ENCODE results near the gene ACBD6. TPM values are rescaled to one million over a fixed set of nuclear protein-coding genes. Genes with fewer than 3 reads are reported as not detected.

ACBD6 gene
- total and polyA plus RNA-seq, 5 donors = 22.1 to 28.9 (median 24.0) TPM

- Histone ChIP-seq H3K9me3 (ENCODE audit: control insufficient read depth, low read length) (no peaks in the 10 kb centered on the region), H3K4me3 (ENCODE audit: low read length) (no peak overlapping the region), H3K4me1 (ENCODE audit: control insufficient read depth, insufficient read depth, low read length) (peaks cover under 1% of the 10 kb centered on the region), H3K27ac (ENCODE audit: low read length) (no peak overlapping the region), H3K27me3 (ENCODE audit: control insufficient read depth, insufficient read depth) (no peaks in the 10 kb centered on the region)
- DNase-seq (no peak), ATAC-seq (peak in 1 of 2 donors; percentile 27)
- WGBS = 31% methylated on average over 5 of the region's 5 CpGs
- intact Hi-C loops (cut with DNase I) = loop anchor here in 1 of 4 donors (5.0 kb wide), 1 partner anchor 645 kb away; no protein-coding TSS in a partner anchor
Observed at GRCh38 chr1:180527101-180527669, 24.8 kb upstream of the ACBD6 start.

GRCh38 chr1:180525715-180526039, 23.3 kb upstream of the ACBD6 start:
- no peak for ATAC-seq
- H3K27ac ChIP-seq (ENCODE audit: low read length) = no peak overlapping the region
- peaks cover 3% of the 10 kb centered on the region for H3K4me1 ChIP-seq (ENCODE audit: control insufficient read depth, insufficient read depth, low read length)
- no peak for DNase-seq
- H3K9me3 ChIP-seq (ENCODE audit: control insufficient read depth, low read length) = no peaks in the 10 kb centered on the region
- H3K27me3 ChIP-seq (ENCODE audit: control insufficient read depth, insufficient read depth) = no peaks in the 10 kb centered on the region
- WGBS = 19% methylated on average over 2 of the region's 2 CpGs
- intact Hi-C loops (cut with DNase I) = loop anchor here in 1 of 4 donors (5.0 kb wide), 1 partner anchor 647 kb away; no protein-coding TSS in a partner anchor
- H3K4me3 ChIP-seq (ENCODE audit: low read length) = no peak overlapping the region

- WGBS = 63% methylated on average over 7 of the region's 7 CpGs
- Histone ChIP-seq H3K27me3 (ENCODE audit: control insufficient read depth, insufficient read depth) (no peaks in the 10 kb centered on the region), H3K27ac (ENCODE audit: low read length) (no peak overlapping the region), H3K4me3 (ENCODE audit: low read length) (no peak overlapping the region), H3K4me1 (ENCODE audit: control insufficient read depth, insufficient read depth, low read length) (peaks cover 4% of the 10 kb centered on the region), H3K9me3 (ENCODE audit: control insufficient read depth, low read length) (no peaks in the 10 kb centered on the region)
- intact Hi-C loops (cut with DNase I) = loop anchor here in 2 of 4 donors (5.0 kb wide), 2 partner anchors 337 to 647 kb away; no protein-coding TSS in a partner anchor
- DNase-seq (no peak), ATAC-seq (no peak)
Observed at GRCh38 chr1:180524915-180525714, 22.7 kb upstream of the ACBD6 start.

- Histone ChIP-seq H3K9me3 (ENCODE audit: control insufficient read depth, low read length) (no peaks in the 10 kb centered on the region), H3K4me1 (ENCODE audit: control insufficient read depth, insufficient read depth, low read length) (peaks cover 7% of the 10 kb centered on the region), H3K4me3 (ENCODE audit: low read length) (no peak overlapping the region), H3K27me3 (ENCODE audit: control insufficient read depth, insufficient read depth) (no peaks in the 10 kb centered on the region), H3K27ac (ENCODE audit: low read length) (no peak overlapping the region)
- DNase-seq = no peak
- intact Hi-C loops (cut with DNase I) = loop anchor here in 1 of 4 donors (5.0 kb wide), 1 partner anchor 338 kb away; no protein-coding TSS in a partner anchor
- WGBS = 72% methylated on average over 7 of the region's 7 CpGs
- no peak for ATAC-seq
Observed at GRCh38 chr1:180524160-180524914, 22.0 kb upstream of the ACBD6 start.

GRCh38 chr1:180522213-180522515, 19.8 kb upstream of the ACBD6 start:
- WGBS = 36% methylated on average over 7 of the region's 7 CpGs
- Histone ChIP-seq H3K4me3 (ENCODE audit: low read length) (no peak overlapping the region), H3K27me3 (ENCODE audit: control insufficient read depth, insufficient read depth) (no peaks in the 10 kb centered on the region), H3K9me3 (ENCODE audit: control insufficient read depth, low read length) (no peaks in the 10 kb centered on the region), H3K4me1 (ENCODE audit: control insufficient read depth, insufficient read depth, low read length) (peaks cover 7% of the 10 kb centered on the region), H3K27ac (ENCODE audit: low read length) (peak overlapping the region; percentile 9)
- DNase-seq (no peak), ATAC-seq (peak in 1 of 2 donors; percentile 21)
- intact Hi-C loops (cut with DNase I) = loop anchor here in 1 of 4 donors (5.0 kb wide), 1 partner anchor 340 kb away; no protein-coding TSS in a partner anchor

- Histone ChIP-seq H3K4me3 (ENCODE audit: low read length) (no peak overlapping the region), H3K9me3 (ENCODE audit: control insufficient read depth, low read length) (no peaks in the 10 kb centered on the region), H3K27ac (ENCODE audit: low read length) (peak overlapping the region; percentile 9), H3K4me1 (ENCODE audit: control insufficient read depth, insufficient read depth, low read length) (peaks cover 7% of the 10 kb centered on the region), H3K27me3 (ENCODE audit: control insufficient read depth, insufficient read depth) (no peaks in the 10 kb centered on the region)
- ATAC-seq (no peak), DNase-seq (no peak)
- intact Hi-C loops (cut with DNase I) = loop anchor here in 1 of 4 donors (5.0 kb wide), 1 partner anchor 341 kb away; no protein-coding TSS in a partner anchor
- WGBS = 58% methylated on average over 9 of the region's 9 CpGs
Observed at GRCh38 chr1:180521474-180522212, 19.3 kb upstream of the ACBD6 start.

- ATAC-seq = peak in 1 of 2 donors; percentile 36
- WGBS = 42% methylated on average over 4 of the region's 4 CpGs
Observed at GRCh38 chr1:180519846-180520245, 17.5 kb upstream of the ACBD6 start.

GRCh38 chr1:180515857-180516388, 13.5 kb upstream of the ACBD6 start:
- DNase-seq (peak in 2 of 3 donors; percentile 51 to 57), ATAC-seq (peak; percentile 96 to 97)
- WGBS = 11% methylated on average over 8 of the region's 8 CpGs
- Histone ChIP-seq H3K27ac (ENCODE audit: low read length) (no peak overlapping the region), H3K4me3 (ENCODE audit: low read length) (no peak overlapping the region), H3K27me3 (ENCODE audit: control insufficient read depth, insufficient read depth) (no peaks in the 10 kb centered on the region), H3K4me1 (ENCODE audit: control insufficient read depth, insufficient read depth, low read length) (peaks cover 3% of the 10 kb centered on the region), H3K9me3 (ENCODE audit: control insufficient read depth, low read length) (no peaks in the 10 kb centered on the region)
- intact Hi-C loops (cut with DNase I) = loop anchor here in 3 of 4 donors (5.0 kb wide), 2 partner anchors 346 to 651 kb away; no protein-coding TSS in a partner anchor

More at GRCh38 chr1:180519846-180520245, 17.5 kb upstream of the ACBD6 start:
- no peak for DNase-seq
- H3K27me3 ChIP-seq (ENCODE audit: control insufficient read depth, insufficient read depth) = no peaks in the 10 kb centered on the region
- H3K4me1 ChIP-seq (ENCODE audit: control insufficient read depth, insufficient read depth, low read length) = peaks cover 7% of the 10 kb centered on the region
- H3K27ac ChIP-seq (ENCODE audit: low read length) = peak overlapping the region; percentile 53
- no peaks in the 10 kb centered on the region for H3K9me3 ChIP-seq (ENCODE audit: control insufficient read depth, low read length)
- intact Hi-C loops (cut with DNase I) = loop anchor here in 3 of 4 donors (5.0 kb wide), 2 partner anchors 342 to 647 kb away; no protein-coding TSS in a partner anchor
- no peak overlapping the region for H3K4me3 ChIP-seq (ENCODE audit: low read length)

- intact Hi-C loops (cut with DNase I) = loop anchor here in 3 of 4 donors (5.0 kb wide), 2 partner anchors 347 to 652 kb away; no protein-coding TSS in a partner anchor
- H3K27me3 ChIP-seq (ENCODE audit: control insufficient read depth, insufficient read depth) = no peaks in the 10 kb centered on the region
- H3K4me1 ChIP-seq (ENCODE audit: control insufficient read depth, insufficient read depth, low read length) = peaks cover 3% of the 10 kb centered on the region
- DNase-seq (no peak), ATAC-seq (no peak)
- H3K9me3 ChIP-seq (ENCODE audit: control insufficient read depth, low read length) = no peaks in the 10 kb centered on the region
- WGBS = 26% methylated on average over 3 of the region's 3 CpGs
- H3K4me3 ChIP-seq (ENCODE audit: low read length) = no peak overlapping the region
- no peak overlapping the region for H3K27ac ChIP-seq (ENCODE audit: low read length)
Observed at GRCh38 chr1:180515364-180515763, 13.0 kb upstream of the ACBD6 start.

- no peak overlapping the region for H3K27ac ChIP-seq (ENCODE audit: low read length)
- H3K27me3 ChIP-seq (ENCODE audit: control insufficient read depth, insufficient read depth) = no peaks in the 10 kb centered on the region
- 82% methylated on average over 6 of the region's 6 CpGs for WGBS
- H3K4me3 ChIP-seq (ENCODE audit: low read length) = no peak overlapping the region
- H3K9me3 ChIP-seq (ENCODE audit: control insufficient read depth, low read length) = no peaks in the 10 kb centered on the region
- intact Hi-C loops (cut with DNase I) = no loop called here
- H3K4me1 ChIP-seq (ENCODE audit: control insufficient read depth, insufficient read depth, low read length) = no peaks in the 10 kb centered on the region
- ATAC-seq (no peak), DNase-seq (no peak)
Observed at GRCh38 chr1:180513531-180513930, 11.2 kb upstream of the ACBD6 start.

All from right cardiac atrium (tissue), 5 donors.